Adrenal gland (tissue), 5 donors: Measurements from ENCODE around the gene UNC13C.

Source experiments
- POLR2A ChIP-seq, 2 donors: fragments of 450-650 bp; IDR thresholded peaks; one replicate each; pipeline ENCODE4 v1.6.1; 2017; ENCODE audit warnings: antibody characterized with exemption in 2 of 2, mild to moderate bottlenecking in 2 of 2, moderate library complexity in 1 of 2
- TF ChIP-seq, protein P1 (sequence below), 6 experiments: fragments of 450-650 bp in 4 of 6; fragments of 200-600 bp in 2 of 6; sonication (generic) in 1 of 6; IDR thresholded peaks; 1 replicate in 5 of 6; 2 replicates in 1 of 6; pipeline versions ENCODE4 v1.5.1 to v1.8.0; 2016 to 2021; ENCODE audit warnings: antibody characterized with exemption in 6 of 6, mild to moderate bottlenecking in 2 of 6, moderate library complexity in 1 of 6
- donor health status: DM: no; HTN: no; CAD: no.

DNA sequence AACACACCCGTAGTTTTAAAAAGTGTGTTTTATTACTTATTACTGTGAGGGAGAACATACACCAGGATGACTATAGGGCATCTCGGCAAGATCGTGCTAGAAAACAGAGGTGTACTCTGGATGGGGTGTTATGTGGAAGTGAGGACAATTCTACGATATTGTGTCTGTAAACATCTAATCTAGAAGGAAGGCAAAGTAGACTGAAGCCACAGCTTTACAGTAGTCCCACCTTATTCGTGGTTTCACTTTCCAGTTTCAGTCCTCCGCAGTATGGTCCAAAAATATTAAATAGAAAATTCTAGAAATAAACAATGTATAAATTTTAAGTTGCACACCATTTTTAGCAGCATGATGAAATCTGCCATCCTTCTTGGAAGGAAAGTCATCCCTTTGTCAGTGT, 277.9 kb downstream of the UNC13C start:
- TF ChIP-seq, protein P1, sequence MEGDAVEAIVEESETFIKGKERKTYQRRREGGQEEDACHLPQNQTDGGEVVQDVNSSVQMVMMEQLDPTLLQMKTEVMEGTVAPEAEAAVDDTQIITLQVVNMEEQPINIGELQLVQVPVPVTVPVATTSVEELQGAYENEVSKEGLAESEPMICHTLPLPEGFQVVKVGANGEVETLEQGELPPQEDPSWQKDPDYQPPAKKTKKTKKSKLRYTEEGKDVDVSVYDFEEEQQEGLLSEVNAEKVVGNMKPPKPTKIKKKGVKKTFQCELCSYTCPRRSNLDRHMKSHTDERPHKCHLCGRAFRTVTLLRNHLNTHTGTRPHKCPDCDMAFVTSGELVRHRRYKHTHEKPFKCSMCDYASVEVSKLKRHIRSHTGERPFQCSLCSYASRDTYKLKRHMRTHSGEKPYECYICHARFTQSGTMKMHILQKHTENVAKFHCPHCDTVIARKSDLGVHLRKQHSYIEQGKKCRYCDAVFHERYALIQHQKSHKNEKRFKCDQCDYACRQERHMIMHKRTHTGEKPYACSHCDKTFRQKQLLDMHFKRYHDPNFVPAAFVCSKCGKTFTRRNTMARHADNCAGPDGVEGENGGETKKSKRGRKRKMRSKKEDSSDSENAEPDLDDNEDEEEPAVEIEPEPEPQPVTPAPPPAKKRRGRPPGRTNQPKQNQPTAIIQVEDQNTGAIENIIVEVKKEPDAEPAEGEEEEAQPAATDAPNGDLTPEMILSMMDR (IDR thresholded peaks at IDR 0.05): no peak
- no peak for TF ChIP-seq POLR2A (IDR thresholded peaks at IDR 0.05)
